Right lobe of liver (tissue), 6 donors: ENCODE measurements around the gene HEATR3. TPM values are rescaled to one million over a fixed set of nuclear protein-coding genes. Genes with fewer than 3 reads are reported as not detected.

Experiments used
- ATAC-seq, 4 donors: fragments of 200-7000 bp; cut with Tn5 transposase; one replicate each; pipeline ENCODE4 v1.9.1; 2020; ENCODE audit warnings: mild to moderate bottlenecking in 4 of 4, moderate library complexity in 4 of 4
- DNase-seq, 3 donors: peaks; one replicate each; pipeline ENCODE4 v3.0.0-alpha.2; 2020
- H3K27ac ChIP-seq, 3 donors: fragments of 200-600 bp; one replicate each; pipeline ENCODE4 v1.8.0; 2022
- H3K27me3 ChIP-seq, 2 donors: fragments of 200-600 bp; one replicate each; pipeline ENCODE4 v1.8.0; 2022
- H3K36me3 ChIP-seq, 4 donors: fragments of 200-600 bp; sonication (generic) in 1 of 4; one replicate each; pipeline versions ENCODE4 v1.5.1 to v1.8.0; 2017 to 2022; ENCODE audit warnings: control low read depth in 1 of 4
- H3K4me1 ChIP-seq, 4 donors: fragments of 200-600 bp; sonication (generic) in 1 of 4; one replicate each; pipeline versions ENCODE4 v1.5.1 to v1.8.0; 2017 to 2022; ENCODE audit warnings: control low read depth in 1 of 4
- H3K4me3 ChIP-seq, 3 donors: fragments of 200-600 bp; one replicate each; pipeline ENCODE4 v1.8.0; 2022
- H3K9me3 ChIP-seq, 4 donors: fragments of 200-600 bp; sonication (generic) in 1 of 4; one replicate each; pipeline versions ENCODE4 v1.5.1 to v1.8.0; 2017 to 2022; ENCODE audit warnings: control low read depth in 1 of 4
- POLR2A ChIP-seq: fragments of 450-650 bp; IDR thresholded peaks from one replicate; pipeline ENCODE4 v1.6.1; 2017; ENCODE audit warnings: antibody characterized with exemption, mild to moderate bottlenecking
- WGBS: methylation state at CpG from one replicate; pipeline ENCODE4 v1.1.6; 2018; ENCODE audit warnings: low coverage, low lambda C conversion rate; ENCODE audit not compliant: insufficient coverage; ENCODE audit errors: missing lambda C conversion rate; 5-methylcytosine and 5-hydroxymethylcytosine counted together
- intact Hi-C, 2 donors: fragments of 100-400 bp; cut with DNase I; formaldehyde crosslinking; loops; one replicate each; pipeline versions ENCODE4 v1.11.2 to v1.14.1; 2022
- total RNA-seq, 6 experiments: library from RNA; depleted of rRNA in 2 of 6; stranded (reverse); fragments of >200 nt in 2 of 6; fragmentation: NEBNext Ultra II Directional in 3 of 6; extraction: Animal tissue kit (Norgen Biotek cat#: 25700) in 3 of 6; gene quantifications; one replicate each; pipeline versions ENCODE4 v1.1.0 to v1.2.4, GENCODE V29; 2016 to 2023
- TF ChIP-seq, protein P1 (sequence below), 4 donors: fragments of 200-600 bp in 3 of 4; fragments of 450-650 bp in 1 of 4; IDR thresholded peaks; one replicate each; pipeline versions ENCODE4 v1.5.1 to v1.8.0; 2016 to 2022; ENCODE audit warnings: antibody characterized with exemption in 4 of 4, mild to moderate bottlenecking in 2 of 4
- donor health status: DM: no; HTN: yes; CAD: no.
- donor health status: DM: no; HTN: no; CAD: no.
- donor health status: DM: no; HTN: no; CAD: no.
- donor health status: DM: no; HTN: yes; CAD: no.
- donor health status: DM: no; HTN: yes; CAD: no.

Gene HEATR3
- total RNA-seq, 6 experiments from 2014 or later: 8.7 to 21.1 (median 12.2) TPM

DNA sequence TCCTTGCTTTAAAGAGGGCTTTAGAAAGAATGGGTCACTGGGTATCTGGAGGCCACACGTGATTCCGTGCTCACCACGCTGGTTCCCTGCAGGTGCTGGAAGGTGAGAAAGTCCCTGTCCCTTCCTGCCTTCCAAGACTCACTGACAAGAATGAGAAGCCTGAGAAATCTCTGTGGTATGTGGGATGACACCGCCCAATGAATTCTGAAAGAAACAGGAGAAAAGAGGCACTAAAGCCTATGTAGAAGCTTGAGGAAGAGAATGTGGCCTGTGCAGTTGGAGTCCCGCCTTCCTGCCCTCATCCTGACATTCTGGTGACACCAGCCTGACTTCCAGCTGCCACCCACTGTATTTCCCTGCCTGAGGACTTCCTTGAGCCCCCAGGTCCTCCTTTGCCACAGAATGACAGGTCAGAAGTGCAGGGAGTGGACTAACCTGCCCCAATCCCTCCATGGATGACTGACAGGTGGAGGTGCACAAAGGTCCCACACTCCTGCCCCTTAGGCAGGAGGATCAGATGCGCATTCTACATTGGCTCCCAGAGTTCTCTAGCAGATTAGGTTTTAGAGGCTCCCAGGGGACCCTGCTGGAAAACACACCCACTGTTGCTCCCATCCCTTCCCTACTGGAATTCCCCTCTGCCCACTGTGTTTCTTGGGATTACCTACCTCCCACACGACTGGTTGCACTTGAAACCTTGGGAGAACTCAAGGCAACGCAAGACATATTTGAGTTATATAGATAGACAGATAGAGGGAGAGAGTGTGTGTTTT is 48.8 kb downstream of the HEATR3 start:
- H3K27me3 ChIP-seq: no peaks in the 10 kb centered on the region
- 89% methylated on average over 8 of the region's 8 CpGs for WGBS
- no peak for ATAC-seq

DNA sequence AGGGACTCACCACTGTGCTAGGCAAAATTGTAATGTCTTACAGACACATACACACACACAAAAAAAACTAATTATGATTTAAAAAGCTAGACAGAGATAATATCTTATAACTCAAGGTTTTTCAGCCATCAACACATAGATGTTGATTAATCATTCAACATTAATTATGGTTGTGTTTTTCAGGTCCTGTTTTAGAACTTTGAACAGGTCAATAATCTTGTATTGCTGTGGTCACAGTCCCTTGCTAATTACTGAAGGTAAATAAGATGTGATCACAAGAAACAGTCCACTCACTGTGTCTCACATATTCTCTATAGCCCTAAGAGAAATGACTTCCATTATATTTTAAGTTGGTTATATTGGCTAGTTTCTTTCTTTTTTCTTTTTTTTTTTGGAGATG is 54.9 kb downstream of the HEATR3 start:
- no peak overlapping the region for H3K4me3 ChIP-seq
- no peaks in the 10 kb centered on the region for H3K27me3 ChIP-seq
- H3K4me1 ChIP-seq: no peaks in the 10 kb centered on the region
- ATAC-seq: no peak
- H3K36me3 ChIP-seq: no peaks in the 10 kb centered on the region
- no peak for DNase-seq
- intact Hi-C loops: no loop called here
- no peak for TF ChIP-seq POLR2A
- TF ChIP-seq, protein P1, sequence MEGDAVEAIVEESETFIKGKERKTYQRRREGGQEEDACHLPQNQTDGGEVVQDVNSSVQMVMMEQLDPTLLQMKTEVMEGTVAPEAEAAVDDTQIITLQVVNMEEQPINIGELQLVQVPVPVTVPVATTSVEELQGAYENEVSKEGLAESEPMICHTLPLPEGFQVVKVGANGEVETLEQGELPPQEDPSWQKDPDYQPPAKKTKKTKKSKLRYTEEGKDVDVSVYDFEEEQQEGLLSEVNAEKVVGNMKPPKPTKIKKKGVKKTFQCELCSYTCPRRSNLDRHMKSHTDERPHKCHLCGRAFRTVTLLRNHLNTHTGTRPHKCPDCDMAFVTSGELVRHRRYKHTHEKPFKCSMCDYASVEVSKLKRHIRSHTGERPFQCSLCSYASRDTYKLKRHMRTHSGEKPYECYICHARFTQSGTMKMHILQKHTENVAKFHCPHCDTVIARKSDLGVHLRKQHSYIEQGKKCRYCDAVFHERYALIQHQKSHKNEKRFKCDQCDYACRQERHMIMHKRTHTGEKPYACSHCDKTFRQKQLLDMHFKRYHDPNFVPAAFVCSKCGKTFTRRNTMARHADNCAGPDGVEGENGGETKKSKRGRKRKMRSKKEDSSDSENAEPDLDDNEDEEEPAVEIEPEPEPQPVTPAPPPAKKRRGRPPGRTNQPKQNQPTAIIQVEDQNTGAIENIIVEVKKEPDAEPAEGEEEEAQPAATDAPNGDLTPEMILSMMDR (IDR thresholded peaks at IDR 0.05): no peak
- H3K9me3 ChIP-seq: no peaks in the 10 kb centered on the region
- H3K27ac ChIP-seq: no peak overlapping the region

More for the DNA sequence above, 48.8 kb downstream of the HEATR3 start:
- DNase-seq: no peak
- Histone ChIP-seq H3K4me1 (no peaks in the 10 kb centered on the region), H3K9me3 (no peaks in the 10 kb centered on the region), H3K4me3 (no peak overlapping the region), H3K36me3 (no peaks in the 10 kb centered on the region), H3K27ac (no peak overlapping the region)
- intact Hi-C loops: no loop called here
- TF ChIP-seq, protein P1 (IDR thresholded peaks at IDR 0.05): no peak
- no peak for TF ChIP-seq POLR2A

DNA sequence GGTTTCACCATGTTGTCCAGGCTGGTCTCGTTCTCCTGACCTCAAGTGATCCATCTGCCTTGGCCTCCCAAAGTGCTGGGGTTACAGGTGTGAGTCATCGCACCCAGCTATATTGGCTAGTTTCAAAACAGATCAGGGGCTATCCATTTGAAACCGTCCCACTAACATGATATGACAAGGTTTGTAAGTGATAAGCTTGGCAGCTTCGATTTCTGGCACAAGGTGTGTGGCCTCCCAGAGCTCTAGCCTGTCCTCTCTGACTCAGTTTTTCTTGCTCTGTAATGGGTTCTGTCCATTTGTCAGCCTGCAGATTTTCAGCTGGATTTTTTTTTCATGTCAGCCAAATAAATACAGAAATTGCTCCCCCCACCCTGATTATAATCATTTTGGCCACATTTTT is 55.5 kb downstream of the HEATR3 start:
- H3K4me1 ChIP-seq: no peaks in the 10 kb centered on the region
- no peaks in the 10 kb centered on the region for H3K9me3 ChIP-seq
- TF ChIP-seq, protein P1 (IDR thresholded peaks at IDR 0.05): no peak
- no peak for TF ChIP-seq POLR2A
- intact Hi-C loops: no loop called here
- 67% methylated on average over 3 of the region's 4 CpGs for WGBS
- no peak overlapping the region for H3K27ac ChIP-seq
- H3K27me3 ChIP-seq: no peaks in the 10 kb centered on the region
- ATAC-seq (no peak), DNase-seq (no peak)
- no peak overlapping the region for H3K4me3 ChIP-seq
- H3K36me3 ChIP-seq: no peaks in the 10 kb centered on the region

DNA sequence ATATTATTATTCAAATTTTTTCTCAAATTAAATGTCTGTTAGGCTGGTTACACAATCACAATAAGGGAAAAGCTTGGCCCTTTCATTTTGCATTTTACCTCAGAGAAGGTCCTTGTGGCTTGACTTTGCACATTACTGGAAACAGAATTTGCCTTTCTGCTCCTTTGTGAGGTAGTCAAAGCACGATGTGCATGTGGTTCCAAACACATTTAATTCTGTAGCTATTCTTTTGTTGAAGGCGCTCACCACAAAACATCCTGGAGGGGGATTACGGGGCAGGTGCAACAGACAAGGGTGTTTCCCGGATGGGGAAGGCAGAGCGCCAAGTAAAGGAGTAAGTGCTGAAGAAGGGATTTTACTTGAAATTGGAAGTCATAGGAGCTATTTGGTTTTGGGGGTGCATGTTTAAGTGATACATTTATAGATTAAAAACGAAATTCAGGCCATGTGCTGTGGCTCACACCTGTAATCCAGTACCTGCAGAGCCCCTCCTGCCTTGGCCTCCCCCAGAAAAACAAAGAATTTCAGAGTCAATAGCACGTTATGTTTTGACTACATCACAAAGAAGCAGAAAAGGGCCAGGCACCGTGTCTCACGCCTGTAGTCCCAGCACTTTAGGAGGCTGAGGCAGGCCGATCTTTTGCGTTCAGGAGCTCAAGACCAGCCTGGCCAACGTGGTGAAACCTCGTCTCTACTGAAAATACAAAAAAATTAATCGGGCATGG is 56.1 kb downstream of the HEATR3 start:
- Histone ChIP-seq H3K27ac (no peak overlapping the region), H3K4me3 (no peak overlapping the region), H3K9me3 (no peaks in the 10 kb centered on the region), H3K27me3 (no peaks in the 10 kb centered on the region), H3K4me1 (no peaks in the 10 kb centered on the region), H3K36me3 (no peaks in the 10 kb centered on the region)
- ATAC-seq (no peak), DNase-seq (no peak)
- WGBS: 67% methylated on average over 11 of the region's 14 CpGs
- TF ChIP-seq POLR2A: no peak
- TF ChIP-seq, protein P1 (IDR thresholded peaks at IDR 0.05): no peak
- intact Hi-C loops: no loop called here
